HG02623 (cell line): Measurements from ENCODE around the gene RELN.
"Not testable (repeated sequence)": the region's sequence is repeated elsewhere in the genome, so short reads cannot be mapped to it uniquely, and the experiment has no call there.

Source experiments
- ATAC-seq: cut with Tn5 transposase; IDR thresholded peaks from one replicate; pipeline ENCODE4 v1.9.1; 2021; ENCODE audit warnings: moderate library complexity; ENCODE audit not compliant: unreplicated experiment

The RELN gene

GRCh38 chr7:103795787-103796186, 193.7 kb downstream of the RELN start:
- ATAC-seq: no peak

GRCh38 chr7:103795107-103795506, 194.4 kb downstream of the RELN start:
- no peak for ATAC-seq

- no peak for ATAC-seq
Observed at GRCh38 chr7:103794424-103794823, 195.0 kb downstream of the RELN start.

- no peak for ATAC-seq
Observed at GRCh38 chr7:103793614-103794013, 195.8 kb downstream of the RELN start.

GRCh38 chr7:103791894-103792293, 197.6 kb downstream of the RELN start:
- no peak for ATAC-seq

GRCh38 chr7:103787041-103787440, 202.4 kb downstream of the RELN start:
- not testable (repeated sequence) for ATAC-seq

GRCh38 chr7:103784646-103785286, 204.7 kb downstream of the RELN start:
- ATAC-seq: no peak

GRCh38 chr7:103781409-103781808, 208.0 kb downstream of the RELN start:
- ATAC-seq: no peak

- ATAC-seq: not testable (repeated sequence)
Observed at GRCh38 chr7:103780561-103780960, 208.9 kb downstream of the RELN start.

GRCh38 chr7:103777440-103777839, 212.0 kb downstream of the RELN start:
- ATAC-seq: no peak

GRCh38 chr7:103773726-103774125, 215.7 kb downstream of the RELN start:
- no peak for ATAC-seq

- ATAC-seq: no peak
Observed at GRCh38 chr7:103772171-103772773, 217.2 kb downstream of the RELN start.

- no peak for ATAC-seq
Observed at GRCh38 chr7:103771294-103771693, 218.2 kb downstream of the RELN start.

- no peak for ATAC-seq
Observed at GRCh38 chr7:103766660-103767059, 222.8 kb downstream of the RELN start.

GRCh38 chr7:103765901-103766300, 223.6 kb downstream of the RELN start:
- ATAC-seq: no peak

- ATAC-seq: no peak
Observed at GRCh38 chr7:103764901-103765300, 224.6 kb downstream of the RELN start.

GRCh38 chr7:103762877-103763276, 226.6 kb downstream of the RELN start:
- ATAC-seq: no peak

- no peak for ATAC-seq
Observed at GRCh38 chr7:103762065-103762760, 227.2 kb downstream of the RELN start.

GRCh38 chr7:103752995-103753394, 236.5 kb downstream of the RELN start:
- no peak for ATAC-seq

GRCh38 chr7:103751311-103751880, 238.1 kb downstream of the RELN start:
- no peak for ATAC-seq

GRCh38 chr7:103748680-103749079, 240.8 kb downstream of the RELN start:
- no peak for ATAC-seq

- ATAC-seq: no peak
Observed at GRCh38 chr7:103735377-103735776, 254.1 kb downstream of the RELN start.
